B cell (primary cell): Measurements from ENCODE around the gene GLI1. TPM values are rescaled to one million over a fixed set of nuclear protein-coding genes. Genes with fewer than 3 reads are reported as not detected.

Source experiments
- ATAC-seq: fragments of 200-7000 bp; cut with Tn5 transposase; one replicate; pipeline ENCODE4 v1.10.0; 2021; ENCODE audit warnings: low read depth, mild to moderate bottlenecking, moderate number of reproducible peaks, moderate library complexity
- CTCF ChIA-PET: fragments of 350-600 bp; sonication (Branson Sonifier 250); formaldehyde crosslinking; loops from one replicate; lab custom pipeline; 2021; ENCODE audit warnings: antibody characterized with exemption, inconsistent platforms; lab: Charles Lee
- POLR2A ChIA-PET: fragments of 350-600 bp; sonication (Branson Sonifier 250); formaldehyde crosslinking; loops from one replicate; lab custom pipeline; 2021; ENCODE audit warnings: antibody characterized with exemption; lab: Charles Lee
- DNase-seq: peaks from one replicate; pipeline ENCODE4 v3.0.0; 2013
- H2AFZ ChIP-seq: 2 replicates; pipeline ENCODE4 v1.6.1; 2012; ENCODE audit warnings: mild to moderate bottlenecking, low read depth, low read length; ENCODE audit not compliant: insufficient read depth, poor library complexity, severe bottlenecking
- H3K27ac ChIP-seq, 2 donors: 1 replicate in 1 of 2; 2 replicates in 1 of 2; pipeline ENCODE4 v1.5.1; 2012 to 2013; ENCODE audit warnings: low read length in 2 of 2, mild to moderate bottlenecking in 2 of 2, moderate library complexity in 1 of 2
- H3K27me3 ChIP-seq, 4 experiments: fragments of 200-600 bp in 1 of 4; sonication (generic) in 1 of 4; replicated peaks in 1 of 4; 1 replicate in 2 of 4; 2 replicates in 2 of 4; pipeline versions ENCODE4 v1.6.1 to v1.7.0; 2013 to 2016; ENCODE audit warnings: low read length in 3 of 4, mild to moderate bottlenecking in 2 of 4, mixed read lengths in 1 of 4, moderate library complexity in 1 of 4; ENCODE audit not compliant: insufficient read depth in 4 of 4, control insufficient read depth in 3 of 4; ENCODE audit errors: control extremely low read depth in 1 of 4
- H3K36me3 ChIP-seq, 2 experiments: replicated peaks in 1 of 2; 1 replicate in 1 of 2; 2 replicates in 1 of 2; pipeline versions ENCODE4 v1.6.1 to v1.7.1; 2013; ENCODE audit warnings: low read length in 1 of 2; ENCODE audit not compliant: insufficient read depth in 2 of 2, control insufficient read depth in 1 of 2; ENCODE audit errors: control extremely low read depth in 1 of 2, extremely low read depth in 1 of 2
- H3K4me1 ChIP-seq, 2 donors: fragments of 200-600 bp in 1 of 2; sonication (generic) in 1 of 2; 1 replicate in 1 of 2; 2 replicates in 1 of 2; pipeline versions ENCODE4 v1.5.1 to v1.6.1; 2013 to 2017; ENCODE audit warnings: low read length in 2 of 2; ENCODE audit not compliant: control insufficient read depth in 2 of 2, insufficient read depth in 2 of 2
- H3K4me2 ChIP-seq: replicated peaks from 2 replicates; pipeline ENCODE3; 2012; ENCODE audit warnings: mild to moderate bottlenecking, low read depth, low read length; ENCODE audit not compliant: poor library complexity, severe bottlenecking
- H3K4me3 ChIP-seq, 5 experiments: fragments of 200-600 bp in 1 of 5; sonication (generic) in 1 of 5; 1 replicate in 3 of 5; 2 replicates in 2 of 5; pipeline versions ENCODE4 v1.5.1 to v1.7.0; 2011 to 2016; ENCODE audit warnings: low read length in 4 of 5, mild to moderate bottlenecking in 4 of 5, low read depth in 2 of 5, control low read depth in 1 of 5, moderate library complexity in 1 of 5; ENCODE audit not compliant: insufficient read depth in 1 of 5; ENCODE audit errors: control extremely low read depth in 1 of 5, extremely low read depth in 1 of 5
- H3K79me2 ChIP-seq: fragments of 200-600 bp; sonication (generic); one replicate; pipeline ENCODE4 v1.6.0; 2016; ENCODE audit warnings: low read length; ENCODE audit not compliant: control insufficient read depth, insufficient read depth
- H3K9ac ChIP-seq: fragments of 200-600 bp; sonication (generic); 2 replicates; pipeline ENCODE4 v1.6.1; 2017; ENCODE audit warnings: mild to moderate bottlenecking, low read length, moderate library complexity
- H3K9me3 ChIP-seq, 3 donors: one replicate each; pipeline versions ENCODE4 v1.6.1 to v1.7.1; 2013; ENCODE audit warnings: low read length in 2 of 3; ENCODE audit not compliant: control insufficient read depth in 2 of 3, insufficient read depth in 1 of 3; ENCODE audit errors: control extremely low read depth in 1 of 3
- H4K20me1 ChIP-seq: 2 replicates; pipeline ENCODE4 v1.6.0; 2012; ENCODE audit warnings: mild to moderate bottlenecking, low read length; ENCODE audit not compliant: insufficient read depth, control insufficient read depth, poor library complexity, severe bottlenecking
- H3K27ac Mint-ChIP-seq: one replicate; pipeline ENCODE4 v1.8.0; 2021; ENCODE audit warnings: mixed read lengths
- H3K27me3 Mint-ChIP-seq: one replicate; pipeline ENCODE4 v1.8.0; 2021; ENCODE audit warnings: mixed read lengths
- H3K4me1 Mint-ChIP-seq: one replicate; pipeline ENCODE4 v1.8.0; 2021; ENCODE audit warnings: mixed read lengths
- H3K4me3 Mint-ChIP-seq: one replicate; pipeline ENCODE4 v1.8.0; 2021; ENCODE audit warnings: mixed read lengths
- H3K9me3 Mint-ChIP-seq: one replicate; pipeline ENCODE4 v1.8.0; 2022; ENCODE audit warnings: mixed read lengths; ENCODE audit not compliant: insufficient read depth
- CTCF ChIP-seq: fragments of 200-600 bp; IDR thresholded peaks from one replicate; pipeline ENCODE4 v1.8.0; 2022; ENCODE audit warnings: antibody characterized with exemption, mild to moderate bottlenecking
- EZH2 ChIP-seq: IDR thresholded peaks from 2 replicates; pipeline ENCODE4 v1.6.1; 2012; ENCODE audit warnings: borderline replicate concordance, low read depth, mild to moderate bottlenecking, moderate library complexity, low read length; ENCODE audit not compliant: insufficient read depth, poor library complexity, severe bottlenecking
- WGBS: methylation state at CpG from one replicate; pipeline ENCODE4 v1.1.5; 2013; ENCODE audit warnings: missing lambda C conversion rate; ENCODE audit not compliant: insufficient coverage; 5-methylcytosine and 5-hydroxymethylcytosine counted together
- intact Hi-C: fragments of 100-400 bp; cut with micrococcal nuclease; formaldehyde crosslinking; loops from one replicate; pipeline ENCODE4 v1.10.0; 2022
- polyA plus RNA-seq: library from polyadenylated mRNA; depleted of rRNA; stranded (reverse); fragments of >200 nt; gene quantifications from 2 replicates; pipeline ENCODE4 v1.2.3, GENCODE V29; 2012
- total RNA-seq, 2 donors: library from RNA; stranded (reverse); fragments of 120-200 nt in 1 of 2; gene quantifications; 1 replicate in 1 of 2; 2 replicates in 1 of 2; pipeline versions ENCODE4 v1.2.3 to v1.2.4, GENCODE V29; 2013 to 2022

Gene GLI1
- total and polyA plus RNA-seq, 2 donors (not counting 1 experiment from before 2014, with no cell fraction given), result 4.1 to 5.4 TPM

DNA sequence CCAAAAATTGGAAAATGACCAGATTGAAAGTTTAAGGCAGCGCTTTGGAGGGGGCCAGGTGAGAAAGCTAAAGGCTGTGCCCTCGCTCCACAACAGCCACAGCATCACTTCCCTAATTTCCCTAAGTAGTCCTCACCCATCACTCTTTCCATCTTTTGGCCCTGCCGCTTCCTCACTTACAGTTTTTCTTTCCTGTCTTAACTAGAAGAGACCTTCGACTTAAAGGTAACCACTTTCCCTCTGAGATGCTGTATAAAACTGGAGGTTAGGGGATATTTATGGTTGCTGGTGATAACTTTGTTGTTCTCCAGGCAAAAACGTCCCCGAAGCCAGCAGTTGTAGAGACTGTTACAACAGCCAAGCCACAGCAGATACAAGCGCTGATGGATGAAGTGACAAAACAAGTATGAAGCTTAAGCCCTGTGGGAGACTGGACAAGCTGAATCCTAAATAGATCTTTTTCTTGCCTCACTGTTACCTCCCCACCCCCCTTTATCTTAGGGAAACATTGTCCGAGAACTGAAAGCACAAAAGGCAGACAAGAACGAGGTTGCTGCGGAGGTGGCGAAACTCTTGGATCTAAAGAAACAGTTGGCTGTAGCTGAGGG, 56.5 kb downstream of the GLI1 start:
- Histone ChIP-seq H3K27ac (no peak overlapping the region), H3K9ac (no peak overlapping the region), H3K4me1 (peaks cover 17 to 25% of the 10 kb centered on the region in 2 donors), H3K36me3 (peaks cover 27 to 68% of the 10 kb centered on the region in 2 experiments), H3K4me3 (no peak overlapping the region), H2AFZ (no peak overlapping the region), H3K79me2 (peaks cover 25% of the 10 kb centered on the region), H4K20me1 (peaks cover 19% of the 10 kb centered on the region), H3K4me2 (no peak overlapping the region), H3K9me3 (no peaks in the 10 kb centered on the region), H3K27me3 (no peaks in the 10 kb centered on the region)
- Mint-ChIP-seq H3K9me3 (no peaks in the 10 kb centered on the region), H3K27me3 (no peaks in the 10 kb centered on the region), H3K4me3 (no peak overlapping the region), H3K27ac (peak overlapping the region; percentile 41), H3K4me1 (peaks cover 27% of the 10 kb centered on the region)
- intact Hi-C loops, result no loop called here
- ChIA-PET CTCF (interaction anchor here (1.2 kb wide), 2 partner anchors 56 to 61 kb away, joined by 3 read pairs; partner anchors contain the start of gene INHBE), POLR2A (interaction anchor here (0.6 to 2.3 kb wide), 3 partner anchors 16 to 69 kb away, joined by 3 to 5 read pairs (median 4); no protein-coding TSS in a partner anchor)
- no peak for ATAC-seq
- DNase-seq, result no peak
- TF ChIP-seq EZH2, result no peak
- TF ChIP-seq CTCF, result no peak
- 94% methylated on average over 5 of the region's 11 CpGs for WGBS

GRCh38 chr12:57516617-57517153, 57.1 kb downstream of the GLI1 start:
- Mint-ChIP-seq H3K4me3 (no peak overlapping the region), H3K27me3 (no peaks in the 10 kb centered on the region), H3K9me3 (no peaks in the 10 kb centered on the region), H3K27ac (no peak overlapping the region), H3K4me1 (peaks cover 33% of the 10 kb centered on the region)
- Histone ChIP-seq H4K20me1 (peaks cover 19% of the 10 kb centered on the region), H3K4me2 (no peak overlapping the region), H3K27me3 (no peaks in the 10 kb centered on the region), H3K9ac (no peak overlapping the region), H2AFZ (no peak overlapping the region), H3K27ac (no peak overlapping the region), H3K4me3 (no peak overlapping the region), H3K9me3 (no peaks in the 10 kb centered on the region), H3K4me1 (peaks cover 23 to 31% of the 10 kb centered on the region in 2 donors), H3K36me3 (peaks cover 27 to 62% of the 10 kb centered on the region in 2 experiments), H3K79me2 (peaks cover 25% of the 10 kb centered on the region)
- DNase-seq (no peak), ATAC-seq (no peak)
- CTCF ChIA-PET, result interaction anchor here (1.1 to 1.2 kb wide), 2 partner anchors 58 to 61 kb away, joined by 3 read pairs; partner anchors contain the start of gene INHBE
- intact Hi-C loops, result no loop called here
- no peak for TF ChIP-seq EZH2
- no peak for TF ChIP-seq CTCF
- POLR2A ChIA-PET, result interaction anchor here (0.6 to 2.3 kb wide), 4 partner anchors 17 to 69 kb away, joined by 3 to 5 read pairs (median 4); no protein-coding TSS in a partner anchor
- WGBS, result 97% methylated on average over 8 of the region's 11 CpGs
